Left lung (tissue), 14 donors: ENCODE data around the gene EPHA8. TPM values are rescaled to one million over a fixed set of nuclear protein-coding genes. Genes with fewer than 3 reads are reported as not detected.

Experiments used
- ATAC-seq: fragments of 200-7000 bp; cut with Tn5 transposase; one replicate; pipeline ENCODE4 v1.9.1; 2020; ENCODE audit warnings: moderate library complexity
- DNase-seq, 4 donors: peaks; one replicate each; pipeline ENCODE4 v3.0.0-alpha.2; 2013 to 2020
- H3K27ac ChIP-seq, 2 donors: fragments of 200-600 bp; sonication (generic) in 1 of 2; one replicate each; pipeline versions ENCODE4 v1.5.0 to v1.8.0; 2020 to 2021
- H3K27me3 ChIP-seq, 2 donors: fragments of 200-600 bp; sonication (generic) in 1 of 2; one replicate each; pipeline versions ENCODE4 v1.5.0 to v1.8.0; 2020 to 2021
- H3K36me3 ChIP-seq, 2 donors: fragments of 200-600 bp; sonication (generic) in 1 of 2; one replicate each; pipeline versions ENCODE4 v1.5.0 to v1.8.0; 2020 to 2021
- H3K4me1 ChIP-seq, 2 donors: fragments of 200-600 bp; one replicate each; pipeline ENCODE4 v1.8.0; 2021
- H3K4me3 ChIP-seq, 2 donors: fragments of 200-600 bp; sonication (generic) in 1 of 2; one replicate each; pipeline versions ENCODE4 v1.5.0 to v1.8.0; 2020 to 2021; ENCODE audit warnings: mild to moderate bottlenecking in 1 of 2
- H3K9me3 ChIP-seq, 2 donors: fragments of 200-600 bp; sonication (generic) in 1 of 2; one replicate each; pipeline versions ENCODE4 v1.5.0 to v1.8.0; 2020 to 2021
- CTCF ChIP-seq, 2 donors: fragments of 200-600 bp; sonication (generic) in 1 of 2; IDR thresholded peaks; one replicate each; pipeline versions ENCODE4 v1.5.0 to v1.8.0; 2021; ENCODE audit warnings: antibody characterized with exemption in 2 of 2
- intact Hi-C, 2 donors: fragments of 100-400 bp; cut with DNase I; formaldehyde crosslinking; loops; one replicate each; pipeline versions ENCODE4 v1.11.2 to v1.14.2; 2022
- long read RNA-seq, 12 donors: library from polyadenylated mRNA in 2 of 12; unstranded in 2 of 12; transcript quantifications; one replicate each; pipeline ENCODE4 v2.0.0 and lab custom pipeline, GENCODE V29; 2019 to 2026
- polyA plus RNA-seq, 6 donors: library from polyadenylated mRNA; unstranded; fragments of 120-200 nt; gene quantifications; one replicate each; pipeline ENCODE4 v1.2.1, GENCODE V29; 2013; ENCODE audit not compliant: insufficient read length in 6 of 6
- total RNA-seq, 2 donors: library from RNA; stranded (reverse); fragmentation: NEBNext Ultra II Directional; extraction: Animal tissue kit (Norgen Biotek cat#: 25700); gene quantifications; one replicate each; pipeline ENCODE4 v1.2.1, GENCODE V29; 2021
- donor health status: DM: no; HTN: yes; CAD: no.
- donor health status: DM: no; HTN: no; CAD: no.

EPHA8 gene
- total RNA-seq (not detected), polyA plus RNA-seq (under 1 TPM in 3 of 6 donors, not detected in 3; 0.07 to 0.21 (median 0.18) TPM)
- long read RNA-seq, donor 1: 0 reads
- long read RNA-seq, donor 2: 0 reads
- long read RNA-seq, donor 3: 0 reads
- long read RNA-seq, donor 4: 0 reads
- long read RNA-seq, donor 5: 0 reads
- long read RNA-seq, donor 6: 0 reads
- long read RNA-seq, donor 7: 0 reads
- long read RNA-seq, donor 8, partial matches to known transcripts: 0 of 1 reads
- long read RNA-seq, donor 8, other reads (novel, unspliced or antisense): 0 of 1 reads
- long read RNA-seq, donor 9: 0 reads
- long read RNA-seq, donor 10: 0 reads
- long read RNA-seq, donor 11, partial matches to known transcripts: 0 of 3 reads
- long read RNA-seq, donor 11, other reads (novel, unspliced or antisense): 0 of 3 reads
- long read RNA-seq, donor 12: 0 reads

- no peak for ATAC-seq
- H3K4me1 ChIP-seq: peaks cover 0 to 4% of the 10 kb centered on the region in 2 donors
- H3K9me3 ChIP-seq: no peaks in the 10 kb centered on the region
- peak in 1 of 4 donors; percentile 67 for DNase-seq
- no peak within 1 kb of the TSS for H3K27ac ChIP-seq
- H3K4me3 ChIP-seq: no peak within 1 kb of the TSS
- intact Hi-C loops: no loop called here
- H3K36me3 ChIP-seq: no peaks in the 10 kb centered on the region
- H3K27me3 ChIP-seq: peaks cover 28 to 97% of the 10 kb centered on the region in 2 donors
- TF ChIP-seq CTCF (IDR thresholded peaks at IDR 0.05): no peak
Measured at GRCh38 chr1:22562584-22563583, at the start of gene EPHA8. Gene EPHA8, plus strand, starts transcription at chr1:22563489. Its CDS starts 147 bp downstream, at chr1:22563636.

DNA sequence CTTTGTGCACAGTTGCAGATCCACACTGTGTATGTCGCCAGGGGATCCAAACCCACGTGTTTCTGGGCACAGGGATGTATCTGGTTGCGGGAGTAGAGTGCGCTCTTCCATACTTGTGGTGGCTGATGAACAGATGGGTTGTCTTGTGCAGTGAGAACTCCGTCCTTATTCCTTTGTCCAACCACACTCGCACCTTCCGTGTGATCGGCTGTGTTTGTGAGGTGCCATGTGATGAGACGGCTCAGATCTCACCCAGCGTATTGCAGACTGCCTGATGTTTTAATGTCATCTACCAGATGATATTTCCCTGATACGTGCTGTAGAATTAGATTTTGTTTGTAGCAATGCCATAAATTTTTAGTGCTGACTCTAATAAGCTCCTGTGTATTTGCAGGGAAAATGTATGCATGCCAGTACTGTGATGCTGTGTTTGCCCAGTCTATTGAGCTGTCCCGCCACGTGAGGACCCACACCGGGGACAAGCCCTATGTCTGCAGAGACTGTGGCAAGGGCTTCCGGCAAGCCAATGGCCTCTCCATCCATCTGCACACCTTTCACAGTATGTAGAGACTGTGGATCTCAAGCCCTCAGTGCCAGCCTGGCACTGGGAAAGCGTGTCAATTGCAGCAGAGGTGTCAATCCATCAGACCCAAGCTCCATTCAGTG, 46.2 kb upstream of the EPHA8 start:
- Histone ChIP-seq H3K27ac (no peak overlapping the region), H3K27me3 (no peaks in the 10 kb centered on the region), H3K4me3 (no peak overlapping the region), H3K9me3 (no peaks in the 10 kb centered on the region), H3K4me1 (no peaks in the 10 kb centered on the region), H3K36me3 (peaks cover 0 to 100% of the 10 kb centered on the region in 2 donors)
- ATAC-seq (no peak), DNase-seq (no peak)
- no peak for TF ChIP-seq CTCF (IDR thresholded peaks at IDR 0.05)
- intact Hi-C loops: no loop called here

DNA sequence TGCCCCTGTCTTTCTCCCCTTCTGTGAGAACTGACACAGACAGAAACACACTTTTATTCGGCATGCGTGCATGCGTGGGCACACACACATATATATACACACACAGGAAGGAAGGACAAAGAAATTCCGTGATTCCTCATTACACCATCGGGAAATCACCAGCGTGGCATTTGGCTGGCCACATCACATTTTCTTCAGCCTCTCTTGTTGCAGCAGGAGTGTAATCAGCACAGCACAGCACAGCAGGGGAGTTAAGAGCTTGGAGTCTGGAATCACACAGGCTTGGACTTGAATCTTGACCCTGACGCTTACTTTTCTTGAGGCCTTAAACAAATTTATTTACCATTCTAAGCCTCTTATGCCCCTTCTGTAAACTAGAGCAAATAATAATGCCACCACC, 45.3 kb upstream of the EPHA8 start:
- H3K9me3 ChIP-seq: no peaks in the 10 kb centered on the region
- H3K4me3 ChIP-seq: no peak overlapping the region
- intact Hi-C loops: no loop called here
- H3K27ac ChIP-seq: no peak overlapping the region
- H3K27me3 ChIP-seq: no peaks in the 10 kb centered on the region
- no peaks in the 10 kb centered on the region for H3K4me1 ChIP-seq
- ATAC-seq: no peak
- peaks cover 0 to 100% of the 10 kb centered on the region in 2 donors for H3K36me3 ChIP-seq
- no peak for TF ChIP-seq CTCF (IDR thresholded peaks at IDR 0.05)
- DNase-seq: no peak

DNA sequence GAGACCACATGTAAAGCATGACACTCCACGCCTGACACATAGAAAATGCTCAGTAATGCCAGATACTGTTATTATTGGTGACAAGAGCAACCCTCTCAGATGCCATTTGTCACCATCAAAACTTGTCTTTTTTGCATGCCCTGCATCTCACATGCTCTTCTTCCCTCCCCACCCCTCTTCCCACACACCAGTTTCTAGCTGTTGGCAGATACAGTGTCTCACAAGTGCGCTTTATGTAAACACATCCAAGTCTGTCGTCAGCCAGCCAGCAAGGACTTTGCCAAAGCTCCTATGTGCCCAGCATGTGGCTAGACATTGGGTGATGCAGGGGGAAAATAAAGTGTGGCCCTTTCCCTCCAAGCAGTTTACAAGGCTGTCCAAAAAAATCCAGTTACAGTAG, 44.9 kb upstream of the EPHA8 start:
- Histone ChIP-seq H3K9me3 (no peaks in the 10 kb centered on the region), H3K27ac (no peak overlapping the region), H3K4me1 (no peaks in the 10 kb centered on the region), H3K27me3 (no peaks in the 10 kb centered on the region), H3K36me3 (peaks cover 0 to 100% of the 10 kb centered on the region in 2 donors), H3K4me3 (no peak overlapping the region)
- ATAC-seq (no peak), DNase-seq (no peak)
- no peak for TF ChIP-seq CTCF (IDR thresholded peaks at IDR 0.05)
- intact Hi-C loops: no loop called here
